Measurements from ENCODE around the gene ZNF24. TPM values are rescaled to one million over a fixed set of nuclear protein-coding genes. Genes with fewer than 3 reads are reported as not detected.
A peak's percentile ranks its signal among the peaks of the same experiment; 100 is the strongest.

The ZNF24 gene
- total RNA-seq, 2 donors from 2014 or later = 27.5 to 33.9 TPM

DNA sequence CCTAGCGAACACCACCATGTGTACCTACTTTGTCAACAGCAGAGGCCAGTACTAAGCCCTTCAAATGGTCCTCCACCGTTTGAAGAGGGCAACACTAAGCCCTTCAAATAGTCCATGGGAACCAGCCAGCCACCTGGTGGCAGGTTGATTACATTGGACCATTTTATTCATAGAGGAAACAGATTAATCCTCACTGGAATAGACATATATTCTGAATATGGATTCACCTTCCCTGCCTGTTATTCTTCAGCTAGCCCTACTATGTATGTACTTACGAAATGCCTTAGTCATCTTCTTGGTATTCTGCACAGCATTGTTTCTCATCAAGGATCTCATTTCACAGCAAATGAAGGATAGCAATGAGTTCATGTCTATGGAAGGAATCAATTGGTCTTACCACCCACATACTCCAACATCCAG, 42.9 kb upstream of the ZNF24 start:
- Histone ChIP-seq H3K36me3 (no peaks in the 10 kb centered on the region), H3K27ac (no peak overlapping the region), H3K4me1 (peaks cover 0 to 3% of the 10 kb centered on the region in 2 donors), H3K27me3 (no peaks in the 10 kb centered on the region), H3K9me3 (peaks cover 0 to 4% of the 10 kb centered on the region in 2 donors), H3K4me3 (no peak overlapping the region)
- TF ChIP-seq, protein P1, sequence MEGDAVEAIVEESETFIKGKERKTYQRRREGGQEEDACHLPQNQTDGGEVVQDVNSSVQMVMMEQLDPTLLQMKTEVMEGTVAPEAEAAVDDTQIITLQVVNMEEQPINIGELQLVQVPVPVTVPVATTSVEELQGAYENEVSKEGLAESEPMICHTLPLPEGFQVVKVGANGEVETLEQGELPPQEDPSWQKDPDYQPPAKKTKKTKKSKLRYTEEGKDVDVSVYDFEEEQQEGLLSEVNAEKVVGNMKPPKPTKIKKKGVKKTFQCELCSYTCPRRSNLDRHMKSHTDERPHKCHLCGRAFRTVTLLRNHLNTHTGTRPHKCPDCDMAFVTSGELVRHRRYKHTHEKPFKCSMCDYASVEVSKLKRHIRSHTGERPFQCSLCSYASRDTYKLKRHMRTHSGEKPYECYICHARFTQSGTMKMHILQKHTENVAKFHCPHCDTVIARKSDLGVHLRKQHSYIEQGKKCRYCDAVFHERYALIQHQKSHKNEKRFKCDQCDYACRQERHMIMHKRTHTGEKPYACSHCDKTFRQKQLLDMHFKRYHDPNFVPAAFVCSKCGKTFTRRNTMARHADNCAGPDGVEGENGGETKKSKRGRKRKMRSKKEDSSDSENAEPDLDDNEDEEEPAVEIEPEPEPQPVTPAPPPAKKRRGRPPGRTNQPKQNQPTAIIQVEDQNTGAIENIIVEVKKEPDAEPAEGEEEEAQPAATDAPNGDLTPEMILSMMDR (IDR thresholded peaks at IDR 0.05) = no peak
- no peak for DNase-seq (ENCODE audit: low spot score)

- DNase-seq (ENCODE audit: low spot score) = peak; percentile 80
- Histone ChIP-seq H3K4me1 (peaks cover 0 to 3% of the 10 kb centered on the region in 2 donors), H3K9me3 (peaks cover 0 to 6% of the 10 kb centered on the region in 2 donors), H3K36me3 (no peaks in the 10 kb centered on the region), H3K27me3 (no peaks in the 10 kb centered on the region), H3K27ac (no peak overlapping the region), H3K4me3 (no peak overlapping the region)
- TF ChIP-seq, protein P1 (IDR thresholded peaks at IDR 0.05) = peak; percentile 64 to 91
Measured at GRCh38 chr18:35386600-35387100, 42.4 kb upstream of the ZNF24 start.

DNA sequence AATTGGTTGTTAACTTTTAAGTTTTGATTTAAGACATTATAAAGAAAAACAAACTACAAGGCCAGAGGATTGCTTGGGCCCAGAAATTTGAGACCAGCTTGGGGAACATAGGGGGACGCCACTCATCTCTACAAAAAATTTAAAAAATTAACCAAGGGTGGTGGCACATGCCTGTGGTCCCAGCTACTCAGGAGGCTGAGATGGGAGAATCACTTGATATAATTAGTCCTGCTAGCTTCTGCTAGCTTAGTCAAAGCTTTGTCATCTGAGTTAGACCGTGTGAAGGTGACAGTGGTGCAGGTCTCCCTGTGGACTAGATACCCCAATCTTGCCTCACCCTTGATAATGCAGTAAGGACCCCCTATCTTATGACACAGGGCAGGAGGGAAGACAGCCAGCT, 38.9 kb upstream of the ZNF24 start:
- TF ChIP-seq, protein P1 (IDR thresholded peaks at IDR 0.05) = no peak
- no peak overlapping the region for H3K4me3 ChIP-seq
- DNase-seq (ENCODE audit: low spot score) = no peak
- no peak overlapping the region for H3K27ac ChIP-seq
- no peaks in the 10 kb centered on the region for H3K27me3 ChIP-seq
- H3K36me3 ChIP-seq = no peaks in the 10 kb centered on the region
- H3K4me1 ChIP-seq = no peaks in the 10 kb centered on the region
- peaks cover 0 to 6% of the 10 kb centered on the region in 2 donors for H3K9me3 ChIP-seq

DNA sequence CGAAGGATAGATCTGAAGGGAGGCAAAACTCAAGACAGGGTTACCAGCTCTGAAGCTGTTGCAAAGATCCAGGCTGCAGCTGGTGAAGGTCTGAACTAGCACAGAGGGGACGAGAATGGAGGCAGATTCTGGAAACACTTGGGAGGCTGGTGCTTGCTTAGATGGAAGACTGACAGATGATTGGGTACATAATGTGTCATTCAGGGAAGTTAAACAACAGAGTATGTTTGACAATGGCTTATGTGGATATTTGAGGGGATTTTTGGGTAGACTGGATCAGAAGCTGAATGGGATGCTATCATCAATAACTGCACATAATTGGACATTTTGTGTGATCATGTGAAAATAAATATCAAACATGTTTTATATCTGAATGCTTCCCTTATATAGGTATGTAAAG, 35.2 kb upstream of the ZNF24 start:
- no peak for DNase-seq (ENCODE audit: low spot score)
- TF ChIP-seq, protein P1 (IDR thresholded peaks at IDR 0.05) = no peak
- Histone ChIP-seq H3K9me3 (peaks cover 0 to 6% of the 10 kb centered on the region in 2 donors), H3K27ac (no peak overlapping the region), H3K4me3 (no peak overlapping the region), H3K4me1 (peaks cover 0 to 16% of the 10 kb centered on the region in 2 donors), H3K27me3 (no peaks in the 10 kb centered on the region), H3K36me3 (no peaks in the 10 kb centered on the region)

- H3K4me3 ChIP-seq = no peak overlapping the region
- H3K27ac ChIP-seq = no peak overlapping the region
- DNase-seq (ENCODE audit: low spot score) = no peak
- TF ChIP-seq, protein P1 (IDR thresholded peaks at IDR 0.05) = no peak
- peaks cover 0 to 16% of the 10 kb centered on the region in 2 donors for H3K4me1 ChIP-seq
- no peaks in the 10 kb centered on the region for H3K36me3 ChIP-seq
- H3K27me3 ChIP-seq = no peaks in the 10 kb centered on the region
- H3K9me3 ChIP-seq = peaks cover 0 to 6% of the 10 kb centered on the region in 2 donors
Measured at GRCh38 chr18:35378574-35378896, 34.3 kb upstream of the ZNF24 start.

Measured in right atrium auricular region (tissue), 2 donors.